ENCODE data around the gene NUP98.

NUP98 gene

DNA sequence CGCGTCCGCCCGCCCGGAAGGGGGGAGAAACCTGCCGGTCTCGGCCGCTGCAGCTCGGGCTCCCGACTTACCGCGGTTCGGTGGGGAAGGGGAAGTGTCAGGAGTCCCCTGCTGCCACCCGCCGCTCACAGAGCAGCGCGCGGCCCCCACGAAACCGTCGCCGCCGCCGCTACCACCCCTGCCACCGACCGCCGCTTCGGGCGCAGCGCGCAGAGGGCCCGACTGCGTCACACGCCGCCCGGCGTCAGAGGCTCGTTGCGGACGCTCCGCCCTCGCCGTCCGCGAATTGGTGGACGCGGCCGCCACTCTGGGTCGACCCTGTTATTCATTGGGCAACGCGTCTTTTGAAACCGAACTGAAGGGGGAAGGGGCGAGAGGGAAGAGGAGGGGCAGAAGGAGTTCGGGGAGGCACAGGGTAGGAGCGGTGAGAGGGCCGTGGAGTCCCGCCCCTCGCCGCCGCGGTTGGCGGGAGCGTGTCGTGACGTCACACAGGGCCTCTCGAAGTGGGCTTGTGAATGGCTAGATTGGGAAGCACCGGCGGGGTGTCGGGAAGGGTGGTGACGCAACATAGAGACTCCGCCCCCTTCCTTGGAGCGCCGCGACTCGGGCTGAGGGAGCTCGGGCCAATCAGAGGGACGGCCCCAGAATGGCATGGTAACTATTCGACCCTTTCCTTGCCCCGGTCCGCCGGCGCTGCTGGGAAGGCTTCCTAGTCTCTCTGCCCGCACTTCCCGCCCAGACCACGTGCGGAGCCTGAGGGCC is at the start of gene NUP98:
NUP98 (minus strand) TSS at position 226 of the 762 bp plus-strand sequence. CDS start 15,437 bp downstream, outside the sequence.
- peak within 1 kb of the TSS; percentile 92 for H3K4me3 ChIP-seq
- TF ChIP-seq, protein P1, sequence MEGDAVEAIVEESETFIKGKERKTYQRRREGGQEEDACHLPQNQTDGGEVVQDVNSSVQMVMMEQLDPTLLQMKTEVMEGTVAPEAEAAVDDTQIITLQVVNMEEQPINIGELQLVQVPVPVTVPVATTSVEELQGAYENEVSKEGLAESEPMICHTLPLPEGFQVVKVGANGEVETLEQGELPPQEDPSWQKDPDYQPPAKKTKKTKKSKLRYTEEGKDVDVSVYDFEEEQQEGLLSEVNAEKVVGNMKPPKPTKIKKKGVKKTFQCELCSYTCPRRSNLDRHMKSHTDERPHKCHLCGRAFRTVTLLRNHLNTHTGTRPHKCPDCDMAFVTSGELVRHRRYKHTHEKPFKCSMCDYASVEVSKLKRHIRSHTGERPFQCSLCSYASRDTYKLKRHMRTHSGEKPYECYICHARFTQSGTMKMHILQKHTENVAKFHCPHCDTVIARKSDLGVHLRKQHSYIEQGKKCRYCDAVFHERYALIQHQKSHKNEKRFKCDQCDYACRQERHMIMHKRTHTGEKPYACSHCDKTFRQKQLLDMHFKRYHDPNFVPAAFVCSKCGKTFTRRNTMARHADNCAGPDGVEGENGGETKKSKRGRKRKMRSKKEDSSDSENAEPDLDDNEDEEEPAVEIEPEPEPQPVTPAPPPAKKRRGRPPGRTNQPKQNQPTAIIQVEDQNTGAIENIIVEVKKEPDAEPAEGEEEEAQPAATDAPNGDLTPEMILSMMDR (IDR thresholded peaks at IDR 0.05): no peak
- DNase-seq (ENCODE audit: low spot score): peak; percentile 100
- H3K27ac ChIP-seq: peak within 1 kb of the TSS; percentile 91 to 96

DNA sequence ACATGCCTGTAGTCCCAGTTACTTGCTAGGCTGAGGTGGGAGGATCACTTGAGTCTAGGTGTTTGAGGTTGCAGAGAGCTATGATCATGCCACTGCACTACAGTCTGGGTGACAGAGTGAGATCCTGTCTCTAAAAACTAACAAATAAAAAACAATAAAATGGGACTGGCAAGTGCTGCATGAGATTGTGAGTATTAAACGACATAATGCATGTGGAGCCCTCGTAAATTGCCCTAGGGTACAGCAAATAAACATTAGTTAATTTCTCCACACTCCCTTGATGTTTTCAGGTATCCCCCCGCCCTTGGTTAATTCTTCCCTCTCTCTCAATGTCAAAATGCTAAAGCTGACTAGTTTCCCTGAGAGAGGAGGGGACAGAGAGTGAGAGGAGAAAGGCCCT is 48.3 kb upstream of the NUP98 start:
- DNase-seq (ENCODE audit: low spot score): no peak
- H3K4me3 ChIP-seq: no peak overlapping the region
- TF ChIP-seq, protein P1 (IDR thresholded peaks at IDR 0.05): no peak
- no peak overlapping the region for H3K27ac ChIP-seq

DNA sequence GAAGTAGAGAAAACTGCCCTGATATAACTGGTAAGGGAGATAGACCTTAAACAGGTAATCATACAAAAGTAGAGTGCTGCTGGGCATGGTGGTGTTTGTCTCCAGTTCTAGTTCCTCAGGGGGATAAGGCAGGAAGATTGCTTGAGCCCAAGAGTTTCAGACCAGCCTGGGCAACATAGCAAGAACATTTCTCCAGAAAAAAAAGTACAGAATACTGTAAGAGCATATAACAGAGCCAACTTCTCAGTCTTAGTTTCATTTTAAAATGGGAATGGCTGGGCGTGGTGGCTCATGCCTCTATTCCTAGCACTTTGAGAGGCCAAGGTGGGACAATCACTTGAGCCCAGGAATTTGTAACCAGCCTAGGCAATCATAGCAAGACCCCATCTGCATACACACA is 47.9 kb upstream of the NUP98 start:
- TF ChIP-seq, protein P1 (IDR thresholded peaks at IDR 0.05): no peak
- no peak overlapping the region for H3K27ac ChIP-seq
- DNase-seq (ENCODE audit: low spot score): no peak
- H3K4me3 ChIP-seq: no peak overlapping the region

DNA sequence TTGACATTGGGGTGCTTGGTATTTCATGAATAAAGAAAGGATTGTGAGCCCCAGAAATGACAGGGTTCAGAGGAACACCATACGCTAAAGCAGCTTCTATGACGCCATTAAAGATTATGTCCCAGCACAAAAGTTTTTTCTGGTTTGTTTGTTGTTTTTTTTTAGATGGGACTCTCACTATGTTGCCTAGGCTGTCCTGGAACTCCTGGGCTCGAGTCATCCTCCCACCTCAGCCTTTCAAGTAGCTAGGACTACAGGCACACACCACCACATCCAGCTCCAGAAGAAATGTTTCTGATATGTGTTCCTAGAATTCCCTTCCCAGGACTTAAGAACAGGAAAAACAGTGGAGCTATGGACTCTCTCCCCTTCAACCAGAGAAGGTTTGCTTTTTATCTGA is 46.0 kb upstream of the NUP98 start:
- H3K4me3 ChIP-seq: no peak overlapping the region
- no peak for DNase-seq (ENCODE audit: low spot score)
- TF ChIP-seq, protein P1 (IDR thresholded peaks at IDR 0.05): no peak
- H3K27ac ChIP-seq: no peak overlapping the region

DNA sequence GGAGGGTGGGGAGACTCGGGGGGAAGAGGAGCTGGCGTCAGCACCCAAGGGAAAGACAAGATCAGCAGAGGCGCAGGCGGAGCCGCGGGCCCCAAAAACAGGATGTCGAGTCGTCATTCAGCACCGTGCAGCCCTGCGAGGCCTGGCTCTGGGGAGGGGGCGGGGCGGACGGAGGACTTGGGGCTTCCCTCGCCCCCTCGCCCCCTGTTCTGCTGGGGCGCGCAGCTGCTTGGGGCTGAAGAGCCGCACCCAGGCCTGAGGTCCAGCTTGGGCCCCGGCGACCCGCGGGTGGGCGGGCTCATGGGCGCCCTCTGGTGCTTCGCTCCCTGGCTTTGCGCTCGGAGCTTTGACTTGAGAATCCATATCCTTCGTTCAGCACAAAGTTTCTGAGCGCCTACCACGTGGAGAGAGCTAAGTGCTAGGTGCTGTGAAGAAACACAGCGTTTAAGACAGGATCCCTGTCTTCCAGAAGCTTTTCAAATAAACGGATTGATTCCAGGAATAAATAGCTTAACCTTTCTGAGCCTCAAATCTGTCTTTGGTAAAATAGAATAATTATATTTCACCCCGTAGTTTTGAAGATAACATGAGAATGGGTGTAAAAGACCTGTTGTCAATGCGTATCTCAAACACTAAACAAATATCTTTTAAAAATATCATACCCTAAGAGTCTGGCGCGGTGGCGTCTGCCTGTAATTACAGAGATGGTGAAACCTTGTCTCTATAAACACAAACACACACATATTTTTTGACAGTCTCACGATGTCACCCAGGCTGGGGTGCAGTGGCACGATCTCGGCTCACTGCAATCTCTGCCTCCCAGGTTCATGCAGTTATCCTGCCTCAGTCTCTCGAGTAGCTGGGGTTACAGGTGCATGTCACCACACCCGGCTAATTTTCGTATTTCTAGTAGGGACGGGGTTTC is 44.3 kb upstream of the NUP98 start:
- peak overlapping the region; percentile 89 to 99 for H3K27ac ChIP-seq
- peak overlapping the region; percentile 91 for H3K4me3 ChIP-seq
- peak; percentile 91 for DNase-seq (ENCODE audit: low spot score)
- TF ChIP-seq, protein P1 (IDR thresholded peaks at IDR 0.05): peak; percentile 67

DNA sequence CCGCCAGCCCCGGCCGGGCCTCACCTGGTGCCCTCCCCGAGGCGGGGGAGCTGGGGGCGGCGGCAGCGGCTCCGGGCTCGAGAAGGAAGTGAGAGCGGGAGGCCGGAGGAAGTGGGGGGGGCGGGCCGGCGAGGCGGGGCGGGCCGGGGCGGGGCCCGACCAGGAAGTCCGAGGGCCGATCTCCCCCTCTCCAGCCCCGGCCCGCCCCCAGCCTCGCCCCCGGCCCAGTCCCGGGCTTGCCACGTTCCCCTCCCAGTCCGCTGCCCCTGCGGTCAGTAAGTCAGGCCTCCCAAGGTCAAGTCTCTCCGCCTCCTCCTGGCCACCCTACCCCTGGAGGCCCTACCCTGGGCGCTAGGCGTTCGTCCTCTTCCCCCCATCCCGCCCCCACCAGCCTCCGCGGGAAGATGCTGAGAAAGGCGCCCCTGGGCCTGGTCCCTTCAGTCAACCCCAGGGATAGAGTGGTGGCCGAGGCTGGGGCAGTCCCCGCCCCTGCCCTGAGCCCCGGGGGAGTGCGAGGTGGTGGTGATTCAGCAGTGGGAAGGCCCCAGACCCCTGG is 43.6 kb upstream of the NUP98 start, which contains the start of gene RHOG:
RHOG (minus strand) TSS at position 90 of the 556 bp plus-strand sequence. CDS start 12,821 bp downstream, outside the sequence.
- TF ChIP-seq, protein P1 (IDR thresholded peaks at IDR 0.05): no peak
- Histone ChIP-seq H3K4me3 (peak within 1 kb of the TSS; percentile 91), H3K27ac (peak within 1 kb of the TSS; percentile 89 to 99)
- peak; percentile 91 for DNase-seq (ENCODE audit: low spot score)
